ENCODE measurements around the gene PPP1CA.
A peak's percentile ranks its signal among the peaks of the same experiment; 100 is the strongest.

The PPP1CA gene

GRCh38 chr11:67357831-67358670 is 43.6 kb downstream of the PPP1CA start:
- intact Hi-C loops (cut with DNase I), result no loop called here
- peak in 2 of 10 donors; percentile 19 to 33 for DNase-seq

DNA sequence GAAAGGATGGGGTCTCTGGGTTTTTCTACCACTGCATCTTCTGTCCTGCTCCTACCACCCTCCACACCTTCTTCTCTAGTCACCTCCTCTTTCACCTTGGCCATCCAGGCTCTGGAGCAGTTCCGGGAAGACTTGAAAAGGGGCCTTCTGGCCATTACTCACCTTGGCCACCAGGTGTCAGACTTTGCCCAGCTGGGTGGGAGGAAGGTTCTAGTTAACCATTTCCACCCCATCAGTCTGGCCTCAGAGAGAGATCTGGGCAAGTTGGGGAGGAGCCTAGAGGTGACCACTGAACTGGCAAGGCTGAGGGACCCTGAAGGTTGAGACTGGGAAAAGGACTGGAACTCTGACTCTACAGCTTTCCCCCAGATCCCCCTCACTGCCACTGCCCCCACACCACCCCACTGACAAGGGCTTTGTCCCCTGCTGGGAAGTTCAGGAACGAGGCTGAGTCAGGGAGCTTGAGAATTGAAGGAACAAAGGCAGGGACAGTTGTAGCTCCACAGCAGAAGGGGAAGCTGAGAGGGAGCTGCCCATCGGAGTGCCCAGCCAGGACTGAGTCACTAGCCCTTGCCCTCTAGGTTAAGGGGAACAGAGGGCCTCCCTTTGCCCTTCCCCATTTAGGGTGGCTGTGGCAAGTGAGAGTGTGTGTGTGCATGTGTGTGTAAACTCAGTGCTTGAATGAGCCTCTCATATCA is 44.6 kb downstream of the PPP1CA start:
- intact Hi-C loops (cut with DNase I), result no loop called here
- peak in 8 of 10 donors; percentile 32 to 89 (median 56) for DNase-seq

- peak in 3 of 10 donors; percentile 47 to 72 (median 57) for DNase-seq
- intact Hi-C loops (cut with DNase I), result no loop called here
Observed at GRCh38 chr11:67356387-67356863, 45.2 kb downstream of the PPP1CA start.

GRCh38 chr11:67355794-67356386 is 45.8 kb downstream of the PPP1CA start:
- DNase-seq, result peak in 2 of 10 donors; percentile 25 to 53
- intact Hi-C loops (cut with DNase I), result no loop called here

GRCh38 chr11:67355023-67355793 is 46.5 kb downstream of the PPP1CA start:
- intact Hi-C loops (cut with DNase I), result no loop called here
- peak in 3 of 10 donors; percentile 52 to 73 (median 60) for DNase-seq

DNA sequence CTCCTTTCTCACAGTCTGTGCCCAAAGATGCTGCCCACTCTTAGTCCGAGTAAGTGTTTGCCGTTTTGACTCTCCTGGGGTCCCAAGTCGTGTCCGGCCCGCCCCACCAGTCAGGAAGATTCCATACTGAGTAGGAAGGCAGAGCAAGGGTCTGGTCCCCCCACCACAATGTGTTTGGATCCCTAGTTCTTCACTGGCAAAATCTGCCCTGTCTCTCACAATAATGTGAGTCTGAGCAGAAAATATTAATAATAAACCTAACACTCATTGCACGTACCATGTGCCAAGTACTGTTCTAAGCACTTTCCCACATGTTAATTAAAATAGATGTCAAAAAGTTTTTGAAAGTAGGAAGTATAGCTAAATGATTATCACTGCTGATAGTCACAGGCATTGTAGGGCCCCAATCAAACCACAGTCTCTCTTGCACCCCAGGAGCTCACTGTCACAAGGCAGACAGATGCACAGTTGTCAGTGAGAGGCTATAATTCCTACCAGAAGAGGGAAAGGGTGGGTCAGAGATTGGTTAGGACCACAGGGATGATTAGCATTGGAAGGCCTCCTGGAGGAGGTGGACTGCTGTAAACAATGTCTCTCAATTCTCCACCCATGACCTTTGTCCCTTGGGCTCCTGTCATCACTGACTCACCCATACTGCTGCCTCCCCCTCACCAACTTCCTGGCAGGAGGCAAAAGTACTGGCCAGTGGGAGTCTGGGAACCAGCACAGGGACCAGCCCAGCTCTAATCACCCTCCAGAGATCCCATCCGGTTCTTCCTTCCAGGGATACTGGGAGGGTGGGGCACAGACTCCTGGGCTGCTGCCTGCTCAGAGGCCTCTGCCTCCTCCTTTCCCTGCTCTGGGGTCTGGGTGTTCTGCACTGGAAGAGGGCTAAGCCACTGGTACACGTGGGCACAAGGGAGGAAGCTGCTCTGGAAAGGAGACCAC is 47.3 kb downstream of the PPP1CA start:
- intact Hi-C loops (cut with DNase I), result loop anchor here (5.0 kb wide), 1 partner anchor 153 kb away; the partner anchor contains the start of genes CDK2AP2 and PITPNM1
- peak in 2 of 10 donors; percentile 38 to 62 for DNase-seq

DNA sequence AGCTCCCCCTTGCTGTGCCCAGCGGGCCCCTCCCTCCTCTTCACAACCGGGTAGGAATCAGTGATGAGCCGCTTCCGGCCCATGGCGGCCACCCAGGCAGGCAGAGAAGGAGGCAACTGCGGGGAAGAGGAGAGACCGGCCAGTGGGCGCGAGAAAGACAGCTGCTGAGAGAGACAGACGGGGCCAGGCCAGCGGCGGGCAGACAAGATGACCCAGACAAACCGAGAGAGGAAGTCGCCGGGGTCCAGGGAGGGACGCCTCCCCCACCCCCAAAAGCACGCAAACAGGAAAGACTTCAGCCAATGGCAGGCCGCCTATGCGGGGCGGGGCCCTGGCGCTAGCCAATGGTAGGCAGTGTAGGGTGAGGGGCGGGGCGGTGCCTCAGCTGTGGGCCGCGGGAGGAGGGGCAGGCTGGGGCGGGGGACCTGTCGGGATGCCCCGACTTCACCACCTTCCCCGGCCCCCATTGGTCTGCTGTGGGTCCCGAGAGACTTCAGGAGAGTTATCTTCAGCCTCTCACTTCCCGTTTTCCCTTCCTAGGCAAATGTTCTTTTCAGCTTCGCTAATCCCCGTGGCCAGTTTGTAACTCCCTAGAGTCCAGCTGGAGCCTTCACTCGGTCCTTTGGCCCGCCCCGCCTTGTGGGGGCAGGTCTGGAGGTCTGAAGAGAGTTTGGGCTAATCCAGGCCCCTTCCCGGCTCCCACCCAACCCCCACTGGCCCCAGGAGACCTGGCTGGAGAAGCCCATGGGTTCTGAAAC is 48.2 kb downstream of the PPP1CA start, which contains the start of gene POLD4:
TSS of gene POLD4 (minus strand) at position 230 of the 758 bp plus-strand sequence. CDS start at position 83, 147 bp downstream.
- intact Hi-C loops (cut with DNase I), result loop anchor here (5.0 kb wide), 1 partner anchor 154 kb away; the partner anchor contains the start of genes CDK2AP2 and PITPNM1

DNA sequence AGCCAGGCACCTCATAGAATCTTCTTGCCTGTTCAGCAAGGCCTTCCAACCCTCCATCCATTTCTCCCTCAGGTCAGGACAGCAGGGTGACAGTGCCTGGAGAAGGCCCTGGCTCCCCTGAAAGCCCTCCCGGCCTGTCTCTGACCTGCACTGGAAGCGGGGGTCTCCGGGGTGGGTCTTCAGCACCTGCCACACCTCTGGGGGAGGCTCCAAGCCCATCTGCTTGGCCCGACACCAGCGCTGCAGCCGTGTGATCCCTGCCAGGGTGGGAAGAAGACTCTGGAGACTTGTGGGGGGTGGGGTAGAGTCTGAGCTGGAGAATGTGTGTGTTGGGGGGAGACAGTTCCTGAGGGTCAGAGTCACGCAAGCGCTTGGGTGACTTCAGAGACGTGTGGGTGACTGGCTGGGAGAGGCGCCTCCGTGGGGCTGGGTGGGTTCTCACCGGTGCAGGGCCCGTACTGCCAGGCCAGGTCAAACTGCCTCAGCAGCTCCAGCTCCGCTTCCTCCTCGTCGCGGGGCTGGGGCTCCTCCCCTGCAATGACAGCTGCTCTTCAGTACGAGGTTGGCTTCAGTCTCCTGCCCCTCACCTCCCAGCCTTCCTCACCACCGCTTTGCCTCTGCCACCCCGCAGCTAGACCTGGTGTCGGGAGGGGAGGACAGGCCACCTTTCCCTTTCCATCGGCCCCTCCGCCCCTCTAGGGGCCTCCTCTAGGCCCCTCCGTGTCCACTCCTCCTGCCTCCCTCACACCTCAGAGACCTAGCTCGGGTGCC is 48.9 kb downstream of the PPP1CA start:
- peak in 3 of 10 donors; percentile 16 to 75 (median 30) for DNase-seq
- intact Hi-C loops (cut with DNase I), result loop anchor here (5.0 kb wide), 1 partner anchor 155 kb away; the partner anchor contains the start of genes CDK2AP2 and PITPNM1

More for the DNA sequence above, 48.2 kb downstream of the PPP1CA start, which contains the start of gene POLD4:
- peak; percentile 96 to 100 (median 99) for DNase-seq

- intact Hi-C loops (cut with DNase I), result loop anchor here (1.0 to 5.0 kb wide), 2 partner anchors 31 to 156 kb away; partner anchors contain the start of genes CDK2AP2 and PITPNM1
- DNase-seq, result peak in 7 of 10 donors; percentile 45 to 93 (median 57)
Observed at GRCh38 chr11:67351275-67352005, 50.2 kb downstream of the PPP1CA start.

DNA sequence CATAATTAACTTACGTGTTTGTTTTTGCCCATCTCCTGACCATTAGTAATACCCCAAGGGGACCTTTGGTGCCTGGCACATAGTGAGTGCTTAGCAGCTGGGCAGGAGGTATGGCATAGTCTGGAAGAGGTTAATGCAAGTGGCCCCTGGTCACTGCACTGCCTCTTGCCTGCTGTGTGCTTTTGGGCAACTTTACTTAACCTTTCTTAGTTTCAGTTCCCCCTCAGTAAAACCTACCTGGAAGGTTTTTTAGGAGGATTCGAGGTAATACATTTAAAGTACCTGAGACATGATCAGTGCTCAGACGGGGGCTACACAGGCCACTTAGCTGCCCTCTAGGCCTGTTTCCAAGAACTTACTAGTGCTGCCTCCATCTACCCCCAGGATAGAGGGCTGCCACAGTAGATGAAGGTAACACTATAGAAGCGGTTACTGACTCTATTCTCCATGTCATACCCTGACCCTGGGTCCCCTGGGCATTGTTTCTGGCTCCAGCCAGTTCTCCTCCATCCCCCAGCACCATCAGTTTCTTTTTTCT is 51.7 kb downstream of the PPP1CA start:
- intact Hi-C loops (cut with DNase I), result loop anchor here (5.0 kb wide), 1 partner anchor 157 kb away; the partner anchor contains the start of genes CDK2AP2 and PITPNM1
- peak in 1 of 10 donors; percentile 27 for DNase-seq

DNA sequence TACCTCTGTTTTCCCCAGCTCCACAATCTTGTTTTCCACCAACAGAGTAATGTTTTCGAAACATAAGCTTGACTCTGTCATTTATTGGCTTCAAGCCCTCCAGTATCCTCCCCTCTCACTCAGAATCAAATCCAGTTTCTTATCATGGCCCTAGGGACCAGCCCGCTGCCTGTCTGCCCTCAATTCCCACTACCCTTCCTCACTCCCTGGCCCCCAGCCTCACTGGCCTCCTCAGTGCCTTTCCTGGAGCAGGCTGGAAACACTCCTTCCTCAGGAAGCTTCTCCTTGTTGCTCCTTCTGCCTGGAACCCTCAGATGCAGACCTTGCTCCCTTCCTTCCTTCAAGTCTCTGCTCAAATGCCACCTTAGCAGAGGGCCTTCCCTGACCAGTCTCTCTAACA is 52.2 kb downstream of the PPP1CA start:
- intact Hi-C loops (cut with DNase I), result no loop called here
- DNase-seq, result peak in 2 of 10 donors; percentile 10 to 32

GRCh38 chr11:67349036-67349435 is 52.6 kb downstream of the PPP1CA start:
- intact Hi-C loops (cut with DNase I), result no loop called here
- DNase-seq, result peak in 1 of 10 donors; percentile 7

All from posterior cingulate gyrus (tissue), 11 donors.